NCI-H460 (cell line): ENCODE results near the gene ERCC2. TPM values are rescaled to one million over a fixed set of nuclear protein-coding genes. Genes with fewer than 3 reads are reported as not detected.
A peak's percentile ranks its signal among the peaks of the same experiment; 100 is the strongest.
"Not testable (repeated sequence)": the region's sequence is repeated elsewhere in the genome, so short reads cannot be mapped to it uniquely, and the experiment has no call there.

Source experiments
- DNase-seq: peaks from one replicate; pipeline ENCODE4 v3.0.0-alpha.2; 2016; ENCODE audit warnings: low read depth; ENCODE audit errors: extremely low read depth
- polyA plus RNA-seq: library from polyadenylated mRNA; depleted of rRNA; stranded (reverse); fragments of >200 nt; gene quantifications from 2 replicates; pipeline ENCODE4 v1.2.3, GENCODE V29; 2014; cell fraction: nucleus; rRNA removed
- total RNA-seq: library from RNA; depleted of rRNA; stranded (reverse); fragments of >200 nt; shearing (Covaris generic); gene quantifications from 2 replicates; pipeline ENCODE4 v1.2.3, GENCODE V29; 2014; rRNA removed

Gene ERCC2
- total RNA-seq: 11.2 and 12.3 TPM in 2 replicates
- polyA plus RNA-seq: 63.1 and 65.3 TPM in 2 replicates

GRCh38 chr19:45370410-45371204 lies at the start of gene ERCC2:
TSS of gene ERCC2 (minus strand) at chr19:45370573. CDS start at chr19:45370540, 33 bp downstream.
- DNase-seq: peak; percentile 96

- no peak for DNase-seq
Measured at GRCh38 chr19:45419895-45420294, 49.5 kb upstream of the ERCC2 start.

GRCh38 chr19:45419396-45419795 lies 49.0 kb upstream of the ERCC2 start:
- no peak for DNase-seq

- DNase-seq: no peak
Measured at GRCh38 chr19:45418802-45419201, 48.4 kb upstream of the ERCC2 start.

GRCh38 chr19:45417151-45417550 lies 46.8 kb upstream of the ERCC2 start:
- no peak for DNase-seq

- DNase-seq: no peak
Measured at GRCh38 chr19:45414468-45414867, 44.1 kb upstream of the ERCC2 start.

GRCh38 chr19:45413497-45413896 lies 43.1 kb upstream of the ERCC2 start:
- DNase-seq: no peak

- DNase-seq: not testable (repeated sequence)
Measured at GRCh38 chr19:45410330-45410729, 40.0 kb upstream of the ERCC2 start.

GRCh38 chr19:45409557-45409920 lies 39.2 kb upstream of the ERCC2 start:
- DNase-seq: no peak

- no peak for DNase-seq
Measured at GRCh38 chr19:45408830-45409556, 38.6 kb upstream of the ERCC2 start.

- DNase-seq: no peak
Measured at GRCh38 chr19:45408121-45408520, 37.7 kb upstream of the ERCC2 start.

GRCh38 chr19:45407585-45407984 lies 37.2 kb upstream of the ERCC2 start:
- not testable (repeated sequence) for DNase-seq

GRCh38 chr19:45407091-45407375 lies 36.7 kb upstream of the ERCC2 start:
- no peak for DNase-seq

GRCh38 chr19:45406226-45407090 lies 36.1 kb upstream of the ERCC2 start, which contains the start of gene POLR1G:
TSS of gene POLR1G (plus strand) at chr19:45406644. CDS start at chr19:45406697, 53 bp downstream.
- DNase-seq: peak; percentile 77

GRCh38 chr19:45405435-45406225 lies 35.3 kb upstream of the ERCC2 start:
- DNase-seq: peak; percentile 71

GRCh38 chr19:45404557-45405434 lies 34.4 kb upstream of the ERCC2 start, which contains the start of gene PPP1R13L:
TSS of gene PPP1R13L (minus strand) at chr19:45405069. CDS start at chr19:45398318, 6,751 bp downstream.
- no peak for DNase-seq

- no peak for DNase-seq
Measured at GRCh38 chr19:45403781-45404556, 33.6 kb upstream of the ERCC2 start.

GRCh38 chr19:45403272-45403671 lies 32.9 kb upstream of the ERCC2 start:
- no peak for DNase-seq
